IMR-90 (cell line): ENCODE data around the gene DLAT. TPM values are rescaled to one million over a fixed set of nuclear protein-coding genes. Genes with fewer than 3 reads are reported as not detected.
A peak's percentile ranks its signal among the peaks of the same experiment; 100 is the strongest.

Source experiments
- ATAC-seq: fragments of 200-7000 bp; cut with Tn5 transposase; 2 replicates; pipeline ENCODE4 v1.9.1; 2020; ENCODE audit warnings: low read depth, mild to moderate bottlenecking, moderate library complexity
- BruUV-seq: library from RNA; stranded (reverse); fragments of 400-500 nt; replicated peaks from 2 replicates; lab custom pipeline; 2021; lab: Mats Ljungman, UMichigan
- CTCF ChIA-PET: fragments of 300-600 bp; formaldehyde crosslinking; extraction: SDS; loops from one replicate; lab custom pipeline; 2021; ENCODE audit warnings: antibody characterized with exemption; lab: Yijun Ruan, JAX
- POLR2A ChIA-PET: fragments of 300-600 bp; sonication (Branson Sonifier 250); formaldehyde crosslinking; loops from one replicate; lab custom pipeline; 2022; ENCODE audit warnings: antibody characterized with exemption; ENCODE audit not compliant: unreplicated experiment; lab: Charles Lee
- DNase-seq: peaks from one replicate; pipeline ENCODE4 v3.0.0; 2013
- H2AFZ ChIP-seq: replicated peaks from 2 replicates; pipeline ENCODE3; 2013; ENCODE audit warnings: low read length, mild to moderate bottlenecking; ENCODE audit not compliant: poor library complexity
- H2AK5ac ChIP-seq: 2 replicates; pipeline ENCODE4 v1.6.1; 2013; ENCODE audit warnings: low read depth, low read length, inconsistent platforms
- H2AK9ac ChIP-seq: replicated peaks from 2 replicates; pipeline ENCODE3; 2013; ENCODE audit warnings: mild to moderate bottlenecking, low read depth, low read length, moderate library complexity; ENCODE audit not compliant: poor library complexity
- H2BK120ac ChIP-seq: 2 replicates; pipeline ENCODE4 v1.6.1; 2013; ENCODE audit warnings: low read depth, low read length, inconsistent platforms
- H2BK15ac ChIP-seq: 3 replicates; pipeline ENCODE4 v1.6.1; 2013; ENCODE audit warnings: low read depth, low read length, inconsistent platforms
- H2BK20ac ChIP-seq: 2 replicates; pipeline ENCODE4 v1.6.1; 2013; ENCODE audit warnings: low read depth, mild to moderate bottlenecking, inconsistent platforms, low read length, moderate library complexity
- H2BK5ac ChIP-seq: 2 replicates; pipeline ENCODE4 v1.6.1; 2013; ENCODE audit warnings: mild to moderate bottlenecking, low read depth, low read length, inconsistent platforms; ENCODE audit not compliant: poor library complexity, severe bottlenecking
- H3K14ac ChIP-seq: replicated peaks from 2 replicates; pipeline ENCODE4 v1.6.1; 2013; ENCODE audit warnings: low read depth, low read length, inconsistent platforms
- H3K18ac ChIP-seq: 2 replicates; pipeline ENCODE4 v1.6.1; 2013; ENCODE audit warnings: low read depth, low read length, control low read depth
- H3K23ac ChIP-seq: 2 replicates; pipeline ENCODE4 v1.6.1; 2013; ENCODE audit warnings: low read depth, low read length, inconsistent platforms
- H3K27ac ChIP-seq: 2 replicates; pipeline ENCODE4 v1.5.1; 2013; ENCODE audit warnings: mild to moderate bottlenecking, control low read depth, low read length; ENCODE audit not compliant: insufficient read depth
- H3K27me3 ChIP-seq: 2 replicates; pipeline ENCODE4 v1.6.1; 2013; ENCODE audit warnings: low read length; ENCODE audit not compliant: control insufficient read depth, insufficient read depth
- H3K36me3 ChIP-seq: 2 replicates; pipeline ENCODE4 v1.6.1; 2013; ENCODE audit warnings: low read length, mixed read lengths; ENCODE audit not compliant: control insufficient read depth, insufficient read depth
- H3K4ac ChIP-seq: 2 replicates; pipeline ENCODE4 v1.6.1; 2013; ENCODE audit warnings: low read depth, low read length, inconsistent platforms
- H3K4me1 ChIP-seq: 2 replicates; pipeline ENCODE4 v1.6.1; 2013; ENCODE audit warnings: low read length, mixed read lengths; ENCODE audit not compliant: control insufficient read depth, insufficient read depth
- H3K4me2 ChIP-seq: 2 replicates; pipeline ENCODE4 v1.6.1; 2013; ENCODE audit warnings: low read depth, mild to moderate bottlenecking, control low read depth, low read length, moderate library complexity
- H3K4me3 ChIP-seq: 2 replicates; pipeline ENCODE4 v1.5.1; 2013; ENCODE audit warnings: low read depth, mild to moderate bottlenecking, control low read depth, low read length, moderate library complexity; ENCODE audit not compliant: insufficient read depth
- H3K56ac ChIP-seq: 2 replicates; pipeline ENCODE4 v1.6.1; 2013; ENCODE audit warnings: low read length, inconsistent platforms; ENCODE audit not compliant: insufficient read depth; ENCODE audit errors: extremely low read depth
- H3K79me1 ChIP-seq, 2 experiments: 2 replicates each; pipeline ENCODE4 v1.6.1; 2013; ENCODE audit warnings: low read length in 2 of 2, inconsistent platforms in 1 of 2, low read depth in 1 of 2
- H3K9ac ChIP-seq: 2 replicates; pipeline ENCODE4 v1.6.1; 2013; ENCODE audit warnings: low read depth, low read length, control low read depth
- H3K9me1 ChIP-seq: 2 replicates; pipeline ENCODE4 v1.6.1; 2013; ENCODE audit warnings: low read length, inconsistent platforms; ENCODE audit not compliant: insufficient read depth
- H3K9me3 ChIP-seq: 2 replicates; pipeline ENCODE4 v1.6.1; 2013; ENCODE audit warnings: low read length; ENCODE audit not compliant: control insufficient read depth, insufficient read depth
- H4K20me1 ChIP-seq: 2 replicates; pipeline ENCODE4 v1.6.1; 2013; ENCODE audit warnings: low read length, inconsistent platforms; ENCODE audit not compliant: insufficient read depth
- H4K5ac ChIP-seq: 2 replicates; pipeline ENCODE4 v1.6.1; 2013; ENCODE audit warnings: mild to moderate bottlenecking, low read depth, low read length, control low read depth
- H4K8ac ChIP-seq, 2 experiments: 2 replicates each; pipeline ENCODE4 v1.6.1; 2013; ENCODE audit warnings: low read depth in 2 of 2, low read length in 2 of 2, control low read depth in 1 of 2, inconsistent platforms in 1 of 2
- H4K91ac ChIP-seq: 2 replicates; pipeline ENCODE4 v1.6.1; 2013; ENCODE audit warnings: low read depth, low read length, inconsistent platforms; ENCODE audit not compliant: insufficient read depth
- BHLHE40 ChIP-seq: fragments of 150-350 bp; IDR thresholded peaks from 2 replicates; pipeline ENCODE4 v1.6.1; 2016; ENCODE audit warnings: mild to moderate bottlenecking, low read depth, low read length
- CEBPB ChIP-seq: IDR thresholded peaks from 2 replicates; pipeline ENCODE4 v1.6.1; 2012; ENCODE audit warnings: low read depth, low read length, improper control_type of control experiment
- CHD1 ChIP-seq: IDR thresholded peaks from 2 replicates; pipeline ENCODE4 v1.6.1; 2012; ENCODE audit warnings: low read depth, low read length, improper control_type of control experiment
- ELK1 ChIP-seq: fragments of 150-350 bp; IDR thresholded peaks from 2 replicates; pipeline ENCODE4 v1.6.1; 2016; ENCODE audit warnings: low read depth, mild to moderate bottlenecking, low read length, moderate library complexity, borderline replicate concordance
- MAFK ChIP-seq: IDR thresholded peaks from 2 replicates; pipeline ENCODE4 v1.6.1; 2012; ENCODE audit warnings: low read depth, low read length, improper control_type of control experiment
- MXI1 ChIP-seq: IDR thresholded peaks from 2 replicates; pipeline ENCODE4 v1.6.1; 2012; ENCODE audit warnings: low read depth, mild to moderate bottlenecking, low read length, moderate library complexity, borderline replicate concordance
- NFE2L2 ChIP-seq: fragments of 150-350 bp; IDR thresholded peaks from 2 replicates; pipeline ENCODE4 v1.6.1; 2016; ENCODE audit warnings: low read depth, mild to moderate bottlenecking, low read length
- POLR2A ChIP-seq: IDR thresholded peaks from 2 replicates; pipeline ENCODE4 v1.6.1; 2012; ENCODE audit warnings: mild to moderate bottlenecking, low read depth, low read length
- RCOR1 ChIP-seq: IDR thresholded peaks from 2 replicates; pipeline ENCODE4 v1.6.1; 2012; ENCODE audit warnings: mild to moderate bottlenecking, low read length, improper control_type of control experiment; ENCODE audit not compliant: insufficient replicate concordance
- USF2 ChIP-seq: fragments of 150-350 bp; IDR thresholded peaks from 2 replicates; pipeline ENCODE4 v1.6.1; 2017; ENCODE audit warnings: mild to moderate bottlenecking, antibody characterized with exemption, low read length, low read depth
- WGBS, 2 experiments: methylation state at CpG; one replicate each; pipeline versions ENCODE4 v1.1.5 to v1.1.7; 2013; ENCODE audit warnings: missing lambda C conversion rate in 2 of 2; ENCODE audit not compliant: insufficient read length in 1 of 2; ENCODE audit errors: extremely low coverage in 2 of 2; 5-methylcytosine and 5-hydroxymethylcytosine counted together
- dilution Hi-C: fragments of 300-500 bp; cut with HindIII; formaldehyde crosslinking; loops from one replicate; pipeline ENCODE4 v1.14.3; 2018; ENCODE audit warnings: low sequenced_read_pairs; ENCODE audit not compliant: unreplicated experiment
- in situ Hi-C: fragments of 300-500 bp; cut with MboI; formaldehyde crosslinking; loops from 3 replicates; pipeline ENCODE4 v1.14.3; 2019; ENCODE audit warnings: low sequenced_read_pairs, inconsistent platforms, mixed read lengths
- intact Hi-C: fragments of 100-400 bp; cut with micrococcal nuclease; formaldehyde crosslinking; loops from 2 replicates; pipeline ENCODE4 v1.10.0; 2022
- polyA plus RNA-seq, 3 experiments: library from polyadenylated mRNA; depleted of rRNA; stranded (reverse); fragments of >200 nt; gene quantifications; 2 replicates each; pipeline ENCODE4 v1.2.3, GENCODE V29; 2012; ENCODE audit warnings: low replicate concordance in 1 of 3
- total RNA-seq: library from RNA; depleted of rRNA; stranded (reverse); fragments of >200 nt; gene quantifications from 2 replicates; pipeline ENCODE4 v1.2.3, GENCODE V29; 2012

Gene DLAT
- total and polyA plus RNA-seq, 2 of the 4 experiments (the other 2 are of a cell fraction): 15.5 to 27.2 TPM

GRCh38 chr11:111976767-111977145, 48.5 kb upstream of the DLAT start:
- H3K4ac ChIP-seq: peak overlapping the region; percentile 62
- DNase-seq (no peak), ATAC-seq (no peak)
- H2BK120ac ChIP-seq: peak overlapping the region; percentile 45
- 0 out of 3 replicates have a peak overlapping the region, but pooled peaks have one; percentile 68 for H2BK15ac ChIP-seq
- peak overlapping the region; percentile 50 for H2AK5ac ChIP-seq
- no peaks in the 10 kb centered on the region for H4K20me1 ChIP-seq
- H3K18ac ChIP-seq: peak overlapping the region; percentile 13; the same call in 1 of the 2 replicates
- no CpG with 5 or more reads among the region's 21 CpGs for WGBS, 2 experiments
- H3K79me1 ChIP-seq: peaks cover 6 to 22% of the 10 kb centered on the region in 2 experiments; a peak in 2 of 4 replicates
- peak overlapping the region; percentile 31; the same call in 1 of the 2 replicates for H2BK20ac ChIP-seq
- no peaks in the 10 kb centered on the region for H3K9me3 ChIP-seq
- peak overlapping the region; percentile 31; the same call in 1 of the 2 replicates for H3K9ac ChIP-seq
- in situ Hi-C loops: loop anchor here (5.0 to 25.0 kb wide), 2 partner anchors 39 to 389 kb away; partner anchors contain the start of gene DIXDC1
- CTCF ChIA-PET: no interaction called here
- H3K14ac ChIP-seq: 0 out of 2 replicates have a peak overlapping the region, but pooled peaks have one; percentile 45
- H4K8ac ChIP-seq: peak overlapping the region; percentile 46 to 77; a peak in 3 of 4 replicates
- intact Hi-C loops: no loop called here
- no peak overlapping the region; the same call in 1 of the 2 replicates for H3K23ac ChIP-seq
- H2BK5ac ChIP-seq: peak overlapping the region; percentile 12
- H3K56ac ChIP-seq: no peak overlapping the region
- H2AFZ ChIP-seq: peak overlapping the region; percentile 90
- dilution Hi-C loops: no loop called here
- 0 out of 2 replicates have a peak, but pooled peaks cover 2% of the 10 kb centered on the region for H3K36me3 ChIP-seq
- peak overlapping the region; percentile 57; the same call in 1 of the 2 replicates for H4K91ac ChIP-seq
- POLR2A ChIA-PET: interaction anchor here (1.0 kb wide), 1 partner anchor 109 kb away, joined by 4 read pairs; no protein-coding TSS in a partner anchor
- no TSS peak for BruUV-seq
- H3K9me1 ChIP-seq: peaks cover 7% of the 10 kb centered on the region; the same call in 1 of the 2 replicates
- H4K5ac ChIP-seq: peak overlapping the region; percentile 74
- H3K27ac ChIP-seq: no peak overlapping the region; the same call in 1 of the 2 replicates
- TF ChIP-seq CEBPB (no peak), RCOR1 (no peak), BHLHE40 (no peak), ELK1 (no peak), NFE2L2 (no peak), MXI1 (no peak), CHD1 (no peak), MAFK (no peak), USF2 (no peak), POLR2A (no peak)
- peak overlapping the region; percentile 55; the same call in 1 of the 2 replicates for H3K4me2 ChIP-seq
- H3K4me3 ChIP-seq: peak overlapping the region; percentile 17; the same call in 1 of the 2 replicates
- peak overlapping the region; percentile 23 for H2AK9ac ChIP-seq
- peaks cover 25% of the 10 kb centered on the region for H3K4me1 ChIP-seq
- H3K27me3 ChIP-seq: no peaks in the 10 kb centered on the region
